Left renal pelvis (tissue), 4 donors: ENCODE results near the gene MAP7D1. TPM values are rescaled to one million over a fixed set of nuclear protein-coding genes. Genes with fewer than 3 reads are reported as not detected.
A peak's percentile ranks its signal among the peaks of the same experiment; 100 is the strongest.

Experiments
- DNase-seq, 4 donors: peaks; one replicate each; pipeline ENCODE4 v3.0.0-alpha.2; 2013; ENCODE audit warnings: low read depth in 4 of 4, low spot score in 3 of 4
- polyA plus RNA-seq, 4 donors: library from polyadenylated mRNA; unstranded; fragments of 120-200 nt; gene quantifications; one replicate each; pipeline ENCODE4 v1.2.1, GENCODE V29; 2013; ENCODE audit not compliant: insufficient read length in 4 of 4

Gene MAP7D1
- polyA plus RNA-seq, 4 donors = 57.1 to 83.7 (median 63.3) TPM

- DNase-seq = no peak
Measured at GRCh38 chr1:36126005-36126716, 29.8 kb upstream of the MAP7D1 start.

- DNase-seq = no peak
Measured at GRCh38 chr1:36126797-36127500, 29.0 kb upstream of the MAP7D1 start.

- no peak for DNase-seq
Measured at GRCh38 chr1:36128126-36128904, 27.6 kb upstream of the MAP7D1 start.

- DNase-seq = no peak
Measured at GRCh38 chr1:36128905-36129206, 27.1 kb upstream of the MAP7D1 start.

GRCh38 chr1:36132029-36132428 is 23.9 kb upstream of the MAP7D1 start:
- DNase-seq = no peak

- DNase-seq = no peak
Measured at GRCh38 chr1:36133484-36133883, 22.5 kb upstream of the MAP7D1 start.

- no peak for DNase-seq
Measured at GRCh38 chr1:36134031-36134430, 21.9 kb upstream of the MAP7D1 start.

GRCh38 chr1:36134505-36135329 is 21.2 kb upstream of the MAP7D1 start:
- no peak for DNase-seq

- no peak for DNase-seq
Measured at GRCh38 chr1:36135330-36135667, 20.7 kb upstream of the MAP7D1 start.

- DNase-seq = no peak
Measured at GRCh38 chr1:36135796-36136195, 20.2 kb upstream of the MAP7D1 start.

GRCh38 chr1:36136535-36136934 is 19.4 kb upstream of the MAP7D1 start:
- no peak for DNase-seq

GRCh38 chr1:36137226-36137625 is 18.7 kb upstream of the MAP7D1 start:
- DNase-seq = no peak

- no peak for DNase-seq
Measured at GRCh38 chr1:36137776-36138175, 18.2 kb upstream of the MAP7D1 start.

GRCh38 chr1:36139521-36139920 is 16.4 kb upstream of the MAP7D1 start:
- no peak for DNase-seq

- DNase-seq = no peak
Measured at GRCh38 chr1:36142121-36142520, 13.8 kb upstream of the MAP7D1 start.

GRCh38 chr1:36143424-36143823 is 12.5 kb upstream of the MAP7D1 start:
- no peak for DNase-seq

GRCh38 chr1:36144413-36144812 is 11.5 kb upstream of the MAP7D1 start:
- DNase-seq = no peak

- DNase-seq = no peak
Measured at GRCh38 chr1:36148821-36149236, 7.1 kb upstream of the MAP7D1 start.

- peak; percentile 98 for DNase-seq
Measured at GRCh38 chr1:36149237-36149972, 6.6 kb upstream of the MAP7D1 start, which contains the start of gene TRAPPC3. Gene TRAPPC3, minus strand, starts transcription at chr1:36149486. Its CDS starts 108 bp downstream, at chr1:36149378.

- no peak for DNase-seq
Measured at GRCh38 chr1:36149973-36150295, 6.0 kb upstream of the MAP7D1 start.
